Activated CD8-positive, alpha-beta T cell treated with anti-CD3 and anti-CD28 coated beads, Interleukin-2, amount 10 ng/mL, durations not matched to agents 7 days and 5 days (primary cell): ENCODE measurements around the gene TSBP1. TPM values are rescaled to one million over a fixed set of nuclear protein-coding genes. Genes with fewer than 3 reads are reported as not detected.

Experiments
- ATAC-seq: fragments of 150-1000 bp; cut with Tn5 transposase; one replicate; pipeline ENCODE4 v1.10.0; 2021; ENCODE audit warnings: moderate library complexity
- CTCF ChIA-PET: fragments of 350-600 bp; sonication (Branson Sonifier 250); formaldehyde crosslinking; loops from one replicate; lab custom pipeline; 2021; ENCODE audit warnings: antibody characterized with exemption; lab: Charles Lee
- POLR2A ChIA-PET: fragments of 350-600 bp; sonication (Branson Sonifier 250); formaldehyde crosslinking; loops from one replicate; lab custom pipeline; 2021; ENCODE audit warnings: antibody characterized with exemption; lab: Charles Lee
- DNase-seq: peaks from one replicate; pipeline ENCODE4 v3.0.0-alpha.2; 2020
- H3K27ac Mint-ChIP-seq: one replicate; pipeline ENCODE4 v1.8.0; 2021; ENCODE audit warnings: mild to moderate bottlenecking, mixed read lengths
- H3K27me3 Mint-ChIP-seq: one replicate; pipeline ENCODE4 v1.8.0; 2021; ENCODE audit warnings: low read depth, mixed read lengths
- H3K36me3 Mint-ChIP-seq: one replicate; pipeline ENCODE4 v1.8.0; 2021; ENCODE audit warnings: low read depth, mixed read lengths
- H3K4me1 Mint-ChIP-seq: one replicate; pipeline ENCODE4 v1.8.0; 2021; ENCODE audit warnings: low read depth, mixed read lengths
- H3K4me3 Mint-ChIP-seq: one replicate; pipeline ENCODE4 v1.8.0; 2021; ENCODE audit warnings: mild to moderate bottlenecking, mixed read lengths
- H3K9me3 Mint-ChIP-seq: one replicate; pipeline ENCODE4 v1.8.0; 2022; ENCODE audit warnings: mixed read lengths; ENCODE audit not compliant: insufficient read depth
- total RNA-seq, 2 experiments: library from RNA; stranded (reverse); gene quantifications; one replicate each; pipeline ENCODE4 v1.2.3, GENCODE V29; 2021

Gene TSBP1
- total RNA-seq, result not detected

DNA sequence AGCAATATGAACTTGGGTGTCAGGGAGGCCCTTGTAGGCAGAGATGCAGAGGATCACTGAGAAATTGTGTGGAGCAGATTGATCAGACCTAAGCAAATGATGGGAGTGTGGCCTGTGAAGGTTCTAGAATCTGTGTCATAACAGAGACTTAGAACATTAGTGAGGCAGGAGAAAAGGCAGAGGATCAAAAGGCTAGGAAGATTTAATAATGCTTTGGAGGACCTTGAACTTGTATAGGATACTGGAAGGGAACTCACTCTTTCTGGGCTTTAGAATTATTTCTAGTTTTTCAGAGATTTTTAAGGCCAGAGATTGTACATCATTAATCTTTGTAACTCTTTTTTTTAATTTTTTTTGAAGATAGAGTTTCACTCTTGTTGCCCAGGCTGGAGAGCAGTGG lies at the start of gene TSBP1:
TSBP1 (minus strand) TSS at position 101 of the 400 bp plus-strand sequence. CDS start 197 bp downstream, outside the sequence.
- Mint-ChIP-seq H3K9me3 (no peaks in the 10 kb centered on the region), H3K27me3 (peaks cover 22% of the 10 kb centered on the region), H3K4me3 (no peak within 1 kb of the TSS), H3K27ac (no peak within 1 kb of the TSS), H3K4me1 (peaks cover 5% of the 10 kb centered on the region), H3K36me3 (no peaks in the 10 kb centered on the region)
- DNase-seq, result no peak
- CTCF ChIA-PET, result no interaction called here
- ATAC-seq, result no peak
- POLR2A ChIA-PET, result no interaction called here

- ChIA-PET POLR2A (interaction anchor here (0.7 kb wide), 1 partner anchor 83 kb away, joined by 3 read pairs; no protein-coding TSS in a partner anchor), CTCF (interaction anchor here (0.6 to 9.6 kb wide), 8 partner anchors 9 to 452 kb away, joined by 3 to 105 read pairs (median 4); no protein-coding TSS in a partner anchor)
- no peaks in the 10 kb centered on the region for H3K36me3 Mint-ChIP-seq
- peaks cover 53% of the 10 kb centered on the region for H3K27me3 Mint-ChIP-seq
- no peak for ATAC-seq
- H3K27ac Mint-ChIP-seq, result no peak overlapping the region
- no peaks in the 10 kb centered on the region for H3K9me3 Mint-ChIP-seq
- DNase-seq, result no peak
- peaks cover 8% of the 10 kb centered on the region for H3K4me1 Mint-ChIP-seq
- H3K4me3 Mint-ChIP-seq, result no peak overlapping the region
Measured at GRCh38 chr6:32416036-32416435, 44.3 kb upstream of the TSBP1 start.

- H3K36me3 Mint-ChIP-seq, result no peaks in the 10 kb centered on the region
- H3K9me3 Mint-ChIP-seq, result no peaks in the 10 kb centered on the region
- peaks cover 8% of the 10 kb centered on the region for H3K4me1 Mint-ChIP-seq
- no peak overlapping the region for H3K4me3 Mint-ChIP-seq
- DNase-seq, result peak; percentile 82
- H3K27ac Mint-ChIP-seq, result no peak overlapping the region
- peaks cover 52% of the 10 kb centered on the region for H3K27me3 Mint-ChIP-seq
- ATAC-seq, result peak; percentile 77
- CTCF ChIA-PET, result interaction anchor here (0.9 to 9.6 kb wide), 10 partner anchors 10 to 453 kb away, joined by 3 to 105 read pairs (median 30); no protein-coding TSS in a partner anchor
- POLR2A ChIA-PET, result interaction anchor here (0.7 kb wide), 1 partner anchor 82 kb away, joined by 3 read pairs; no protein-coding TSS in a partner anchor
Measured at GRCh38 chr6:32415521-32416019, 43.9 kb upstream of the TSBP1 start.

GRCh38 chr6:32413427-32414047 lies 41.8 kb upstream of the TSBP1 start:
- H3K9me3 Mint-ChIP-seq, result no peaks in the 10 kb centered on the region
- ATAC-seq, result peak; percentile 82
- ChIA-PET POLR2A (no interaction called here), CTCF (interaction anchor here (0.7 to 9.6 kb wide), 42 partner anchors 9 to 640 kb away, joined by 3 to 105 read pairs (median 4); partner anchors contain the start of genes PRRT1 and TAP2)
- H3K4me3 Mint-ChIP-seq, result no peak overlapping the region
- peak; percentile 87 for DNase-seq
- H3K27me3 Mint-ChIP-seq, result peaks cover 48% of the 10 kb centered on the region
- no peak overlapping the region for H3K27ac Mint-ChIP-seq
- peaks cover 8% of the 10 kb centered on the region for H3K4me1 Mint-ChIP-seq
- no peaks in the 10 kb centered on the region for H3K36me3 Mint-ChIP-seq

DNA sequence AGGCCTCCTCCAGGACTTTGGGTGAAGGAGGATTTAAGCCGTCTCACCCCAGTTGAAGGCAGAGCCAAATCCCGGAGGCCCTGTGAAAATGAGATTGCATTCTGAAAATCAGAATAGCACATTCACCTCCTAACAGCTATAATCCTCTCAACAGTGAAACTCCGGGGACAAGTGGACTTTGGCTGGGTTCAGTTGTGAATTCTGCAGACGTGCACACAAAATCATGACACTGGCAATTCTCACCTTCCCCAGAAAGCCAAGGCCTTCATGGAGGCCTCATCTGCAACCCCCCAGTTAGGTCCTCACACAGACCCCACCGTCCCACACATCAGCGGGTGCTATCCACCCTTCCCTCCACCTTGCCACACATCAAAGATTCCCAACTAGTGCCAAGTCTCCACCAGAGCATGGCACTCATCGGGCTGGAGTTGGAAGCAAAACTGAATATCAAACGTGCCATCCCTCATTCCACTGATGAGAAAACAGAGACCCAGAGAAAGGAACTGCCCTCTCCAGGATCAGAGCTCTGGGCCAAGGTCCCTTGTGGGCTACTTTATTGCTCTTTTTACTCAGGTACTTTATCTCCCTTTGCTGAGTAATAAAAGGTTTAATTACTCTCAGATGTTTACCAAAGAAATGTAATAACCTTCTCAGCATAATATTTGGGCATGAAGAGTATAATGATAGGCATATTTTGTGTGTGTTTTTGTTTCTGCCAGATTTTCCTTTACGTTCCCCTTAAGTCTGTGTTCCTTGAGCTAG lies 40.0 kb upstream of the TSBP1 start:
- H3K36me3 Mint-ChIP-seq, result no peaks in the 10 kb centered on the region
- DNase-seq, result no peak
- H3K27ac Mint-ChIP-seq, result no peak overlapping the region
- CTCF ChIA-PET, result interaction anchor here (1.4 to 9.6 kb wide), 3 partner anchors 259 to 376 kb away, joined by 3 to 105 read pairs (median 10); no protein-coding TSS in a partner anchor
- H3K27me3 Mint-ChIP-seq, result peaks cover 53% of the 10 kb centered on the region
- peaks cover 8% of the 10 kb centered on the region for H3K4me1 Mint-ChIP-seq
- POLR2A ChIA-PET, result no interaction called here
- no peak for ATAC-seq
- no peaks in the 10 kb centered on the region for H3K9me3 Mint-ChIP-seq
- no peak overlapping the region for H3K4me3 Mint-ChIP-seq

- H3K36me3 Mint-ChIP-seq, result no peaks in the 10 kb centered on the region
- ChIA-PET POLR2A (interaction anchor here (0.6 kb wide), 1 partner anchor 28 kb away, joined by 3 read pairs; no protein-coding TSS in a partner anchor), CTCF (interaction anchor here (0.9 to 9.6 kb wide), 3 partner anchors 290 to 427 kb away, joined by 3 to 105 read pairs (median 10); partner anchors contain the start of gene TAP2)
- H3K27ac Mint-ChIP-seq, result no peak overlapping the region
- H3K27me3 Mint-ChIP-seq, result peaks cover 50% of the 10 kb centered on the region
- ATAC-seq (no peak), DNase-seq (no peak)
- no peaks in the 10 kb centered on the region for H3K9me3 Mint-ChIP-seq
- no peak overlapping the region for H3K4me3 Mint-ChIP-seq
- peaks cover 8% of the 10 kb centered on the region for H3K4me1 Mint-ChIP-seq
Measured at GRCh38 chr6:32410906-32411305, 39.2 kb upstream of the TSBP1 start.

GRCh38 chr6:32406857-32407256 lies 35.2 kb upstream of the TSBP1 start, which contains the start of gene BTNL2:
Gene BTNL2 (minus strand): TSS chr6:32407181. CDS start chr6:32407123, 58 bp downstream.
- Mint-ChIP-seq H3K4me1 (no peaks in the 10 kb centered on the region), H3K9me3 (no peaks in the 10 kb centered on the region), H3K36me3 (no peaks in the 10 kb centered on the region), H3K4me3 (no peak within 1 kb of the TSS), H3K27ac (no peak within 1 kb of the TSS), H3K27me3 (peaks cover 46% of the 10 kb centered on the region)
- no peak for ATAC-seq
- ChIA-PET POLR2A (no interaction called here), CTCF (interaction anchor here (5.9 kb wide), 1 partner anchor 7 kb away, joined by 39 read pairs; no protein-coding TSS in a partner anchor)
- DNase-seq, result no peak

DNA sequence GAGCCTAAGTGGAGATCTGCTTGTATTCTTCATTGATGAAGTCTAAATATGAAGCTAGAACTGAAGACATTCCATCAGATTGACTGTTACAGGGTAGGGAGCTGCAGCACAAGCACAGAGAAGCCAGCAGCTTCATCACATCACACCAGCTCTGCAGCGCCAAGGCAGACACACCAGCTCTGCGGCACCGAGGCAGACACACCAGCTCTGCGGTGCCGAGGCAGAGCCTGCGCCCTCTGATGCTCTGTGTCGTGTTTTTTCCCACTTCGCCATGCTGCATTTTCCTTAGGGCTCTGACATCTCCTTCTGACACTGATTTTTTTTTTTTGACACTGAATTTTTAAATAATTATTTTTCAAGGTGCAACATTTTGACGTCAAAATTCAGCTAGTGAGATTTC lies 34.5 kb upstream of the TSBP1 start:
- Mint-ChIP-seq H3K4me3 (no peak overlapping the region), H3K9me3 (no peaks in the 10 kb centered on the region), H3K36me3 (no peaks in the 10 kb centered on the region), H3K4me1 (no peaks in the 10 kb centered on the region), H3K27ac (no peak overlapping the region), H3K27me3 (peaks cover 44% of the 10 kb centered on the region)
- DNase-seq (no peak), ATAC-seq (no peak)
- CTCF ChIA-PET, result interaction anchor here (5.9 kb wide), 1 partner anchor 8 kb away, joined by 39 read pairs; no protein-coding TSS in a partner anchor
- POLR2A ChIA-PET, result no interaction called here

DNA sequence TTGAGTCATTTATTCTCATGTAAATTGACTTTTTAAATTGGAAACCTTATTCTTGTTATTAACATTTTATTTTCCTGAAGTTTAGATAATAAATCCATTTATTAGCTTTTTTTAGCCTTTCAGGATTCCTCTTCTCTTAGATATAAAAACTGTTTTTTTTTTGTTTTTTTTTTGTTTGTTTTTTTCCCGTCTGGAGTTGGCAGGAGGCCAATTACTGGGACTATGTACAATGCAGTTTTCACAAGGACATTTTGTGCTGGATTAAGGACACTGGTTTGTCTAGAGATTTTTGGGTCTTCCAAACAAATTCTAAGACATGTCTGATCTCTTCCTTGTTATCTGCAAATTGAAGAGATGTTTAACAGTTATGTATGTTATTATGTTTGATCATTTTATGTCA lies 34.0 kb upstream of the TSBP1 start:
- ATAC-seq (no peak), DNase-seq (no peak)
- Mint-ChIP-seq H3K4me1 (no peaks in the 10 kb centered on the region), H3K36me3 (no peaks in the 10 kb centered on the region), H3K27ac (no peak overlapping the region), H3K27me3 (peaks cover 41% of the 10 kb centered on the region), H3K9me3 (no peaks in the 10 kb centered on the region), H3K4me3 (no peak overlapping the region)
- ChIA-PET CTCF (interaction anchor here (5.9 kb wide), 1 partner anchor 8 kb away, joined by 39 read pairs; no protein-coding TSS in a partner anchor), POLR2A (no interaction called here)

DNA sequence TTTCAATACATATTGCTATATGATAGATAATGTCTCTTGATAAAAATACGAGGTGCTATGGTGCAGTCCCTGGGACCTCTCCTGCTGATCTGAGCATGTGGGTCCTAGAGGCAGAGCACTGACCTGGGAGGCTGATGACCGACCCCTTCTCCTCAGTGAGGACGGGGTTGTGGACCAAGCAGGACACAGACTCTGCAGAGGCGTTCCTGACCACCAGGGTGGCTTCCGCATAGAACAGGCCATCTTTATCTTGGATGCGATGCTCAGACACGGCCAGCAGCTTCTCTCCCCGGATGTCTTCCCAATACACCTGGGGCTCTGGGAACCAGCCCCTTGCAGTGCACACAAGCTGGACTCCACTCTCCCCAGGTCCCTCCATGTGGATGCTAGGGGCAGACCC lies 31.1 kb upstream of the TSBP1 start:
- ChIA-PET POLR2A (no interaction called here), CTCF (interaction anchor here (1.6 to 5.9 kb wide), 2 partner anchors 11 to 383 kb away, joined by 6 to 39 read pairs; no protein-coding TSS in a partner anchor)
- Mint-ChIP-seq H3K9me3 (no peaks in the 10 kb centered on the region), H3K27me3 (peaks cover 43% of the 10 kb centered on the region), H3K4me1 (no peaks in the 10 kb centered on the region), H3K36me3 (no peaks in the 10 kb centered on the region), H3K4me3 (no peak overlapping the region), H3K27ac (no peak overlapping the region)
- DNase-seq, result no peak
- no peak for ATAC-seq

DNA sequence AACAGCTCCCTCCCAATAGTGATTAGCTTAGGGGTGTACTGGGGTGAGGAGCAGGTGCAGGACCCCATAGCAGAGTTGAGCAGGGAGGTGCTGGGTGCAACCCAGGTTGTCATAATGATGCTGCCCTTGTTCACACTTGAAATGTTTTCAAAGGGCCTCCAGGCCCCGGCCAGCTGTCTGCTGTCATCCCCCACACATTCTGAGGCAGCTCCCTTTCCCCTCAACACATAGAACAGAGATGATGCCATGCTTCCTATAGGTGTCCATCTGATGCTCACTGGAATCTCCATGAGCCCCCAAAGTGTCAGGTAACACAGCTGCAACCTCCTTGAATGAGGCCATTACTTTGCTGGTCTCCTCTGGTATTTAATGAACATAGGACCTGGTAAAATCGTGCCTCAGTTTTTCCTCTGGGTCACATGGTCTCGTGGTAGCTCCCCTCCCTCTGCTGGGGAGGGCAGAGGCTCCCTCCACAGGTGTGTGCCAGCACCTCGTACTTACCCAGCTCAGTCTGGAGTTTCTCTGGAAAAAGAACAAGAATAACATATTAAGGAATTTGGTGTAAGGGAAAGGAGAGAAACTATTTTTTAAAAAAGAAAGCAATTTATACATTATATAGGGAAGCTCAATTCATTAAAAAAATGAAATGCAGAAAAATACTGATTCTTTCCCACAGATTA lies 29.7 kb upstream of the TSBP1 start:
- H3K4me1 Mint-ChIP-seq, result no peaks in the 10 kb centered on the region
- H3K36me3 Mint-ChIP-seq, result no peaks in the 10 kb centered on the region
- POLR2A ChIA-PET, result no interaction called here
- peaks cover 36% of the 10 kb centered on the region for H3K27me3 Mint-ChIP-seq
- ATAC-seq (no peak), DNase-seq (no peak)
- CTCF ChIA-PET, result interaction anchor here (0.9 to 5.9 kb wide), 5 partner anchors 13 to 392 kb away, joined by 3 to 39 read pairs (median 5); no protein-coding TSS in a partner anchor
- H3K27ac Mint-ChIP-seq, result no peak overlapping the region
- no peak overlapping the region for H3K4me3 Mint-ChIP-seq
- no peaks in the 10 kb centered on the region for H3K9me3 Mint-ChIP-seq
